Measurements from ENCODE around the gene SCAMP2. TPM values are rescaled to one million over a fixed set of nuclear protein-coding genes. Genes with fewer than 3 reads are reported as not detected.

SCAMP2 gene
- total RNA-seq, 1 experiment from 2014 or later = 97.4 TPM

- CTCF ChIA-PET = interaction anchor here (0.6 to 0.9 kb wide), 2 partner anchors 37 to 94 kb away, joined by 3 to 5 read pairs; no protein-coding TSS in a partner anchor
- Histone ChIP-seq H3K4me3 (ENCODE audit: low read depth, low read length) (no peak overlapping the region), H3K36me3 (ENCODE audit: control insufficient read depth, insufficient read depth, low read length) (peaks cover 3% of the 10 kb centered on the region; the same call in 1 of the 2 replicates), H3K9me3 (peaks cover 6% of the 10 kb centered on the region; the same call in 1 of the 2 replicates), H3K4me1 (peaks cover 38% of the 10 kb centered on the region), H3K27me3 (replicated peaks; ENCODE audit: control insufficient read depth, insufficient read depth, low read length) (no peaks in the 10 kb centered on the region)
- BruUV-seq (replicated peaks) = no TSS peak
- DNase-seq = no peak
- no peaks in the 10 kb centered on the region for H3K9me3 Mint-ChIP-seq (ENCODE audit: unreplicated experiment)
- H3K4me3 Mint-ChIP-seq (ENCODE audit: unreplicated experiment) = no peak overlapping the region
- intact Hi-C loops (cut with micrococcal nuclease; ENCODE audit: unreplicated experiment) = no loop called here
- H3K36me3 Mint-ChIP-seq (ENCODE audit: insufficient read depth, unreplicated experiment) = peaks cover 47% of the 10 kb centered on the region
- peaks cover 42% of the 10 kb centered on the region for H3K4me1 Mint-ChIP-seq (ENCODE audit: low read depth, unreplicated experiment)
- POLR2A ChIA-PET = interaction anchor here (0.7 kb wide), 1 partner anchor 82 kb away, joined by 3 read pairs; no protein-coding TSS in a partner anchor
- no peaks in the 10 kb centered on the region for H3K27me3 Mint-ChIP-seq (ENCODE audit: insufficient read depth, unreplicated experiment)
- TF ChIP-seq, protein P1, sequence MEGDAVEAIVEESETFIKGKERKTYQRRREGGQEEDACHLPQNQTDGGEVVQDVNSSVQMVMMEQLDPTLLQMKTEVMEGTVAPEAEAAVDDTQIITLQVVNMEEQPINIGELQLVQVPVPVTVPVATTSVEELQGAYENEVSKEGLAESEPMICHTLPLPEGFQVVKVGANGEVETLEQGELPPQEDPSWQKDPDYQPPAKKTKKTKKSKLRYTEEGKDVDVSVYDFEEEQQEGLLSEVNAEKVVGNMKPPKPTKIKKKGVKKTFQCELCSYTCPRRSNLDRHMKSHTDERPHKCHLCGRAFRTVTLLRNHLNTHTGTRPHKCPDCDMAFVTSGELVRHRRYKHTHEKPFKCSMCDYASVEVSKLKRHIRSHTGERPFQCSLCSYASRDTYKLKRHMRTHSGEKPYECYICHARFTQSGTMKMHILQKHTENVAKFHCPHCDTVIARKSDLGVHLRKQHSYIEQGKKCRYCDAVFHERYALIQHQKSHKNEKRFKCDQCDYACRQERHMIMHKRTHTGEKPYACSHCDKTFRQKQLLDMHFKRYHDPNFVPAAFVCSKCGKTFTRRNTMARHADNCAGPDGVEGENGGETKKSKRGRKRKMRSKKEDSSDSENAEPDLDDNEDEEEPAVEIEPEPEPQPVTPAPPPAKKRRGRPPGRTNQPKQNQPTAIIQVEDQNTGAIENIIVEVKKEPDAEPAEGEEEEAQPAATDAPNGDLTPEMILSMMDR (IDR thresholded peaks at IDR 0.05; ENCODE audit: insufficient read depth in 1 of 2, low read depth in 1 of 2, low read length in 1 of 2, severe bottlenecking in 1 of 2, unreplicated experiment in 1 of 2) = no peak
- H3K27ac Mint-ChIP-seq (ENCODE audit: unreplicated experiment) = peak overlapping the region; percentile 16
Measured at GRCh38 chr15:74865316-74865715, 7.8 kb downstream of the SCAMP2 start.

DNA sequence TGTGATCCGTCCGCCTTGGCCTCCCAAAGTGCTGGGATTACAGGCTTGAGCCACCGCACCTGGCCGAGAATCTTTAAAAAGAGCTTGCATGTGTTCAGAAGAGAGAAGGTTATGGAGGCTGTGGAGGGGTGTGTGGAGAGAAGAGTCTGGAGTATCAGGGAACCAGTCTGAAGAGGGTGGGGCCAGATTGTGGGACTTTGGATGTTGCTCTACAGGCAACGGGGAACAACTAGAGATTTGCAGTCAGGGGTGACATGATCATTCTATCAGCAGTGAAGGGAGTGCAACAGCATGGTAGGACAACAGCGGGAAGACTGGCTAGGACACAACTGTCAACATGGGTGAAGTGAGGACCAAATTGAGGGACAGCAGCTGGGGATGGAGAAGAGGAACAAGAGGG is 8.9 kb downstream of the SCAMP2 start:
- Mint-ChIP-seq H3K9me3 (ENCODE audit: unreplicated experiment) (no peaks in the 10 kb centered on the region), H3K4me1 (ENCODE audit: low read depth, unreplicated experiment) (peaks cover 38% of the 10 kb centered on the region), H3K27me3 (ENCODE audit: insufficient read depth, unreplicated experiment) (no peaks in the 10 kb centered on the region), H3K36me3 (ENCODE audit: insufficient read depth, unreplicated experiment) (peaks cover 44% of the 10 kb centered on the region), H3K4me3 (ENCODE audit: unreplicated experiment) (no peak overlapping the region), H3K27ac (ENCODE audit: unreplicated experiment) (no peak overlapping the region)
- intact Hi-C loops (cut with micrococcal nuclease; ENCODE audit: unreplicated experiment) = no loop called here
- TF ChIP-seq, protein P1 (IDR thresholded peaks at IDR 0.05; ENCODE audit: insufficient read depth in 1 of 2, low read depth in 1 of 2, low read length in 1 of 2, severe bottlenecking in 1 of 2, unreplicated experiment in 1 of 2) = no peak
- ChIA-PET CTCF (no interaction called here), POLR2A (no interaction called here)
- BruUV-seq (replicated peaks) = no TSS peak
- H3K4me1 ChIP-seq = peaks cover 28% of the 10 kb centered on the region
- H3K36me3 ChIP-seq (ENCODE audit: control insufficient read depth, insufficient read depth, low read length) = peaks cover 3% of the 10 kb centered on the region; the same call in 1 of the 2 replicates
- H3K4me3 ChIP-seq (ENCODE audit: low read depth, low read length) = no peak overlapping the region
- peaks cover 6% of the 10 kb centered on the region; the same call in 1 of the 2 replicates for H3K9me3 ChIP-seq
- no peaks in the 10 kb centered on the region for H3K27me3 ChIP-seq (replicated peaks; ENCODE audit: control insufficient read depth, insufficient read depth, low read length)
- DNase-seq = no peak

DNA sequence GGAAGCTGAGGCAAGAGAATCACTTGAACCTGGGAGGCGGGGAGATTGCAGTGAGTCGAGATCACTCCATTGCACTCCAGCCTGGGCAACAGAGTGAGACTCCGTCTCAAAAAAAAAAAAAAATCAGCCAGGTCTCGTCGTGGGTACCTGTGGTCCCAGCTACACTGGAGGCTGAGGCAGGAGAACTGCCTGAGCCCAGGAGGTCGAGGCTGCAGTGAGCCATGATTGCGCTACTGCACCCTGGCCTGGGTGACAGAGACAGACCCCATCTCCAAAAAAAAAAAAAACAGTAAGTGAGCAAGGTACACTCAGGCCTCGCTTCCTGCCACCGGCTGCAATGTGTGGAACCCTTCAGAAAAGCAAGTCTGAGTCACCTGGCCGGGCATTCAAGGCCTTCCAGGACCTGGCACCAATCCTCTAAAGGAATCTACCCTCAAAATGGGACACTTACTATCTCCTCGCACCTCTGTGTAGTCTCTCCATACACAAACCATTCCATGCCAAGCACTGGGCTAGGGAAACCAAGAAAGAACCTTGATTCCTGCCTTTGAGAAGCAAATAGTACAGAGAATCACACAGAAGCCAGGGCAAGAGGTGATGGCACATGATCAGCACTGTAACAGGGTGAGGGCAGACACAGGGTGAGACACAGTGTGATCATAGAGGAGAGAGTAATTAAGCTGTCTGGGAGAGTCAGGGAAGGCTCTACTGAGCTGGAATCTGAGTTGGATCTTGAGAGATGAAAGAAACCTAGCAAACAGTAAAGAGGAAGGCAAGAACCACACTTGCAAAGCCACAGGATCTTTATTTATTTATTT is 9.7 kb downstream of the SCAMP2 start:
- Histone ChIP-seq H3K4me3 (ENCODE audit: low read depth, low read length) (no peak overlapping the region), H3K4me1 (peaks cover 21% of the 10 kb centered on the region), H3K27me3 (replicated peaks; ENCODE audit: control insufficient read depth, insufficient read depth, low read length) (no peaks in the 10 kb centered on the region), H3K36me3 (ENCODE audit: control insufficient read depth, insufficient read depth, low read length) (peaks cover 3% of the 10 kb centered on the region; the same call in 1 of the 2 replicates), H3K9me3 (peaks cover 6% of the 10 kb centered on the region; the same call in 1 of the 2 replicates)
- H3K36me3 Mint-ChIP-seq (ENCODE audit: insufficient read depth, unreplicated experiment) = peaks cover 48% of the 10 kb centered on the region
- TF ChIP-seq, protein P1 (IDR thresholded peaks at IDR 0.05; ENCODE audit: insufficient read depth in 1 of 2, low read depth in 1 of 2, low read length in 1 of 2, severe bottlenecking in 1 of 2, unreplicated experiment in 1 of 2) = no peak
- H3K4me3 Mint-ChIP-seq (ENCODE audit: unreplicated experiment) = no peak overlapping the region
- no peak for DNase-seq
- H3K9me3 Mint-ChIP-seq (ENCODE audit: unreplicated experiment) = no peaks in the 10 kb centered on the region
- ChIA-PET POLR2A (no interaction called here), CTCF (interaction anchor here (0.6 kb wide), 1 partner anchor 51 kb away, joined by 4 read pairs; no protein-coding TSS in a partner anchor)
- BruUV-seq (replicated peaks) = no TSS peak
- H3K4me1 Mint-ChIP-seq (ENCODE audit: low read depth, unreplicated experiment) = peaks cover 38% of the 10 kb centered on the region
- no peaks in the 10 kb centered on the region for H3K27me3 Mint-ChIP-seq (ENCODE audit: insufficient read depth, unreplicated experiment)
- H3K27ac Mint-ChIP-seq (ENCODE audit: unreplicated experiment) = no peak overlapping the region
- intact Hi-C loops (cut with micrococcal nuclease; ENCODE audit: unreplicated experiment) = no loop called here
